K562 treated with DMSO at 1 percent for 24 hours (cell line): ENCODE results near the gene FAM3B. TPM values are rescaled to one million over a fixed set of nuclear protein-coding genes. Genes with fewer than 3 reads are reported as not detected.

Experiments
- total RNA-seq: library from RNA; unstranded; fragments of 300-600 nt; gene quantifications from 2 replicates; pipeline ENCODE4 v1.2.3, GENCODE V29; 2022; ENCODE audit warnings: low read depth; ENCODE audit not compliant: insufficient read depth

Gene FAM3B, protein sequence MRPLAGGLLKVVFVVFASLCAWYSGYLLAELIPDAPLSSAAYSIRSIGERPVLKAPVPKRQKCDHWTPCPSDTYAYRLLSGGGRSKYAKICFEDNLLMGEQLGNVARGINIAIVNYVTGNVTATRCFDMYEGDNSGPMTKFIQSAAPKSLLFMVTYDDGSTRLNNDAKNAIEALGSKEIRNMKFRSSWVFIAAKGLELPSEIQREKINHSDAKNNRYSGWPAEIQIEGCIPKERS
- 0.57 TPM in 1 of 2 replicates, not detected in the other for total RNA-seq

DNA sequence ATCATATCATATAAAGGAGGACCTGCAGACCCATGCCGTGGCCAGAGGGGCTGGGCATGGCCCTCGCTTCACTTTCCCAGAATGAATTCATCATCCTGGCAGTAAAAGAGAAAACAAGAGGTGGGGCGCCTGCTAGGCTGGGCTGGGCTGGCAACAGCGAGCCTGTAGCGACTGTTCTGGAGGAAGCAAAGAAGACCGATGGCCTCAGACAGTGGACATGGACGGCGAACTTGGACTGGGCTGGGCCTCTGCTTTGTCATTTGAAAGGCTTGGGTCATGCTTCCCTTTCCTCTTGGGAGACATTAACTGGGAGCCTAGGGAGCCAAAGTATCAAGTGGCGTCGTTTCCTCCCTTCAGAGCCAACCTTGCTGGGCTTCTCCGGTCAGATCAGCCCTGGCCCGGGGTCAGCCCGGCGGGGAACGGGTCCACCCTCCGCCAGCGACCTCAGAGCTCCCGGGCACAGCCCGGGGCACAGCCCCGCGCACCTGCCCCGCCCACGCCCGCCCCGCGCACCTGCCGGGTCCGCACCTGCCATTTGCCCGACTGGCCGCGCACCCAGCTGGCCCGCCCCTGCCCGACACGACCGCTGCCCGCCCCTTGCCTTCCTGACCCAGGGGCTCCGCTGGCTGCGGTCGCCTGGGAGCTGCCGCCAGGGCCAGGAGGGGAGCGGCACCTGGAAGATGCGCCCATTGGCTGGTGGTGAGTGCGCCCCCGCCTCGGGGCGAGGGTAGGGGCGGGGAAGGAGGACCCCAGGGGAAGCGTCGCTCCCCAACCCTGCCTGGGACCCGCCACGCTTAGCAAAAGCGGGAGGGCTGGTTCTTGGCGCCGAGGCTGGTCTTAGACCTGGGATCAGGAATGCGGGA is at the start of gene FAM3B:
Gene FAM3B, plus strand, starts transcription at position 602 of the 863 bp plus-strand sequence. Its CDS starts 79 bp downstream, at position 681.

DNA sequence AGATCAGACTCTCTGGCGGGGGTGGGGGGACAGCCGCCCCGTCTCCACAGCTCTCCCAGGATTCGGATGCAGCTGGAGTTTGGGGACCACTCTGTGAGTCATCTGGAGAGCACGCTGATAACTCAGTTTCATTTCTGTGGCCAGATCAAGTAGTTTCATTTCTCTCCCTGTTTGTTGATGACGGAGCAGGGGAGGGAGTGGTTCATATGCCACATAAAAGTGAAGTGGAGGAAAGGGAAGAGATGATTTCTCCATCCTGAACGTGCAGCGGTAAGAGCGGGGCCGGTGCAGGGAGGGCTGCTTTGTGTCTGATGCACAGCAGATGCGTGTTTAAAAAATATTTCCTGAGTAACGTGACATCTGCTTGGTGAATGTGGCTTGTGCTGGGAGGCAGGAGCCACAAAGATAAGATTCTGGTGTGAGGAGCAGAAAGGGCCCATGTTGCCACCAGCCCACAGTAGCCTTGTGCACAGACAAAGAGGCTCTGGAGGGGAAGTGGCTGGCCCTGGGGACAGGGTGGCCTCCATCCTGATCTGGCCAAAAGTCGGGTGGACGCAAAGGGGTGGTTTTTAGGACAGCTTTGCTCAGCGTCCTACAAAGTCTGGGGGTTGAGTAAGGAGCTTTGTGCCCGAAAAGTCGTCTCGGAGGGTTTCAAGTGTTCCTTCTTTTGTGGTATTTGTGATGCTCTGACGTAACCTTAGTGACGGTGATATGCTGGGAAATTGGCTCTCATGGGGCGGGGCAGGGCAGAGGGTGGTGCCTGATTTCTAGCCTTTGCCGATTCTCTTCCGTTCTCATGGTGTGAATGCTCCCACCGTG is 45.4 kb downstream of the FAM3B start, which contains the start of gene MX2:
Gene MX2, plus strand, starts transcription at position 242 of the 819 bp plus-strand sequence. CDS start 14,880 bp downstream, outside the sequence.

Other genes with a start within 250 kb of the FAM3B start
- 0.34 and 0.45 TPM in 2 replicates for gene BACE2, start 148.6 kb upstream of the FAM3B start, total RNA-seq
- 3.8 and 4.0 TPM in 2 replicates for gene MX2, start 45.2 kb downstream of the FAM3B start, total RNA-seq
- 0.51 and 1.2 TPM in 2 replicates for gene MX1, start 109.4 kb downstream of the FAM3B start, total RNA-seq
- not detected in 2 replicates for gene TMPRSS2, start 191.4 kb downstream of the FAM3B start, total RNA-seq